CD4-positive, alpha-beta T cell treated with Interleukin-17A for 4 hours (primary cell): ENCODE results near the gene GMIP.

Experiments used
- DNase-seq: peaks from one replicate; pipeline ENCODE4 v3.0.0-alpha.2; 2020; ENCODE audit warnings: mixed read lengths

The GMIP gene

GRCh38 chr19:19656451-19657396 is 13.3 kb upstream of the GMIP start:
- DNase-seq, result no peak

- DNase-seq, result no peak
Observed at GRCh38 chr19:19655641-19656343, 12.3 kb upstream of the GMIP start.

DNA sequence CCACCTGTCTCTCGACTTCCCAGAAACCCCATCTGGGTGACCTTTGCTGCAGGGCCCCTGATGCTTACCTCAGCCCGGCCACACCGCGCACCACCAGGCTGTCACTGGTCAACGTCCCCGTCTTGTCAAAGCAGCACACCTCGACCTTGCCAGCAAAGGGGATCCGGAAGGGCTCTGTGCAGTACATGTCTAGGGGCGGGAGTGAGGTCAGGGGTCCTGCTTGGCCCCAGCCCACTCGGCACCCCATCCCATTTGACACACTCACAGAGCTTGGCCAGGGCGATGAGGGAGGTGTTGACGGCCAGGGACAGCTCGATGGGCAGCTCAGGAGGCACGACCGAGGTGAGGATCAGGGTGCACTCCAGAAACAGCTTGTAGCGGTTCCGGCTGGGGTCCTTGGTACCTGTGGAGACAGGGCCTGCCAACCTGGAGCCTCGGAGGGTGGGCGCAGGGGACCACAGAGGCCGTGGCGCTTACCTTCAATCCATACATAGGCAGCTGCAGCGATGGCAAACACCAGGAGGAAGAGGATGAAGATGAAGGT is 11.7 kb upstream of the GMIP start:
- no peak for DNase-seq

GRCh38 chr19:19654441-19654840 is 11.0 kb upstream of the GMIP start:
- no peak for DNase-seq

- DNase-seq, result no peak
Observed at GRCh38 chr19:19653597-19654147, 10.2 kb upstream of the GMIP start.

GRCh38 chr19:19652482-19653295 is 9.2 kb upstream of the GMIP start:
- no peak for DNase-seq

DNA sequence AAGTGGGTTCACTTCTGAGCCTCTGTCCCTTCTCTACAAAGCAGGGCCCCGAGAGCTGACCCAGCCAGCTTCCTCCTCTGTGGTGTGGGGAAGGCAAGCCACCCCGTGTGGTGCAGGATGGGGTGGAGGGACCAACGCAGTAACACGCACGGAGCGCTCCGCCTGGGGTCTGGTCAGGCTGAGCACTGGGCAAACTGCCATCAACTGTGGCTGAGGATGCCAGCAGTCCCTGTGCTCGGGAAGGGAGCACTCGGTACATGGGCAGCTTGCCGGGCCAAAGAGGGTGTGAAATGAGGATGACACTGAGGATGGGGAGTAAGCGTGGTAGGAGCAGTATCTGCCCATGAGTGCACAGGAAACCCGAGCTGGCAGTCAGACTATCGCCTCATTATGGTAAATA is 7.6 kb upstream of the GMIP start:
- DNase-seq, result no peak

DNA sequence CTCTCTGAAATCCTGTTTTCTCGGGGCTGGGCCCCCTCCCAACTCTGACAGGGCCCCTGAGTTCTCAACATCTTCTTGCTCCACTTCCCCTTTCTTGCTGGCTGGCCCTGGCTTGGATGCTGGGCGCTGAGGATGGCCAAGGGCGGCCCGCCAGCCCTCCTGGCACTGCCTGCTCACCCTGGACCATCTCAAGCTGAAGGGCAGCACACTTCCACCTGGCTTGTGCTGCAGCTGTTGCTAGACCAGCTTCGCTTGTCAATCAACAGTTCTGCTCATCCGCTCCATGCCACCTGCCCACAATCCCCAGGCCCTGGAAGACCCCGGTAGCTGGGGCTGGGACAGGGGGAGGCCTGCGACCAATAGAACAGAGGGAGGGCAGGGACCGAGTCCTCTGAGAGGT is 6.9 kb upstream of the GMIP start:
- DNase-seq, result no peak

DNA sequence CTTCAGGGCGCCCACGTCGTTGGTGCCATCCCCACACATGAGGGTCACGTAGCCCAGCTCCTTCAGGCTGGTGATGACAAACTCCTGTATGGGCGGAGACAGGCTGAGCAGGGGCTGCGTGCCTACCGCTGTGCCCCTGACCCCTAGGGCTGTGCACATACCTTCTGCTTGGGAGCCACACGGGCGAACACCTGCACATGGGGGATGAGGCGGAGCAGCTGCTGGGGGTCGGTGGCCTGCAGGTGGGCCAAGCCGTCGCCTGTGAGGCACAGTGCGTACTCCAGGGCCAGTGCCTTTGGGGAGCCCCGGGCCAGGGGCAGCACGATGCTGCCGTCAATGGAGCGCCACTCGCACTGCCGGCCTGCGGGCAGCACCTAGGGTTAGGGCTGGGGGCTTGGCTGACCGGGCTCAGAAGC is 6.1 kb upstream of the GMIP start:
- DNase-seq, result no peak

DNA sequence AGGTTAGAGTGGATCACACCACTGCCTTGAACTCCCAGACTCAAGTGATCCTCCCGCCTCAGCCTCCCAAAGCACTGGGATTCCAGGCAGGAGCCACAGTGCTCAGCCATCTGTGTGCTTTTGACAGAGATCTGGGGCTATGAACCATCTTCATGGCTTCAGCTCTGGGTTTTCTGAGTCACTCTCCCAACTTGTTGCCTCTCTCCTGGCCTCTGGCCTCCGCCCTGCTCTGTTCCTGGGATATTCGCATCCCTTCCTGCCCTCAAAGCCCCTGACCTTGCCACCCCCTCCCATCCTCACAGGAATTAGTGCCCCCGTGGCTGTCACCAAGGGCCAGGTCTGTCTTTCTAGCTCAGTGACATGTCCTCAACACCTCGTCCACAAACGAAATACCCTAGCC is 5.7 kb upstream of the GMIP start:
- no peak for DNase-seq

- DNase-seq, result no peak
Observed at GRCh38 chr19:19647037-19647835, 3.8 kb upstream of the GMIP start.

DNA sequence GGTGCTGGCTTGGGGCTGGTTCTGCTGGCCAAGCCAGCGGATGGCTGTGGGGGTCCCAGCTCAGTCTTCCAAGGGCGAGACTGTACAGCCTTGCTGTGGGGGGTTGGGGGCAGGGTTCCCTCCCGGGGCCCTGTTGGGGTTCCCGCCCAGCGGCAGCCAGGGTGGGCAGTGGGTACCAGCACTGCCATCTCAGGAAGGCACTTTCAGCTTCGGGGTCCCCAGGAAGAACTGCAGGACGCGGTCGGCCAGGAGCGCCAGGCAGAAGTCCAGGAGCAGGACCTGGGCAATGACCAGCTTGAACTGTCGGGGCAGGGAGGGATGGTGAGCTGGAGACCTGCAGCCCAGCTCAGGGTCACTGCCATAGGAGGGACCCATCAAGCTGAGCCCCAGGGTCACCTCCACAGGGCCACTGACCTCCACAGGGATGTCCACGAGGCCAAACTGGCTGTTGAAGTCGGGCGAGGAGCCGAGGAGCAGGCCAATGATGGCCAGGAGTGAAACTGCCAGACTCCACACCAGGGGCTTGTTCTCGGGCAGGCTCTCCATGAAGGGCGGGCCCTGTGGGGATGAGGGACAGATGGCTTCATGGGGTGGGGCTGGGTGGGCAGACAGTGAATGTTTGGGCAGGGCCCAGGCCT is 1.9 kb upstream of the GMIP start:
- no peak for DNase-seq

DNA sequence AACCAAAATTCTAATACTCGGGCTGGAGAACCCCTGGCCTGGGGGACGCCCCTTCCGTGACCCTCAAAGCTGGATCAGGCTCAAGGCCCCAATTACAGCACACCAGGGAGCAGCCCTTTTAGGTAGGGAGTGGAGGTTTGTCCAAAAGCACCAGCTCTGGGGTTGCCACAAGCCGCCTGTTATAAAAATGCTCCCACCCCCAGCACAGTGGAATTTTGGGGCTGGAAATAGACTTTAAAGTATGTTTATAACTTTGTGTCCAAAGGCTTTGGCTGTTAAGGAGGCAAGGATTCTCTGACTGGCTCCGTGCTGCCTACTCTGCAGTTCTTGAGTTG is 564 bp upstream of the GMIP start:
- no peak for DNase-seq

GRCh38 chr19:19642506-19643157 is 825 bp downstream of the GMIP start:
- DNase-seq, result peak; percentile 49

DNA sequence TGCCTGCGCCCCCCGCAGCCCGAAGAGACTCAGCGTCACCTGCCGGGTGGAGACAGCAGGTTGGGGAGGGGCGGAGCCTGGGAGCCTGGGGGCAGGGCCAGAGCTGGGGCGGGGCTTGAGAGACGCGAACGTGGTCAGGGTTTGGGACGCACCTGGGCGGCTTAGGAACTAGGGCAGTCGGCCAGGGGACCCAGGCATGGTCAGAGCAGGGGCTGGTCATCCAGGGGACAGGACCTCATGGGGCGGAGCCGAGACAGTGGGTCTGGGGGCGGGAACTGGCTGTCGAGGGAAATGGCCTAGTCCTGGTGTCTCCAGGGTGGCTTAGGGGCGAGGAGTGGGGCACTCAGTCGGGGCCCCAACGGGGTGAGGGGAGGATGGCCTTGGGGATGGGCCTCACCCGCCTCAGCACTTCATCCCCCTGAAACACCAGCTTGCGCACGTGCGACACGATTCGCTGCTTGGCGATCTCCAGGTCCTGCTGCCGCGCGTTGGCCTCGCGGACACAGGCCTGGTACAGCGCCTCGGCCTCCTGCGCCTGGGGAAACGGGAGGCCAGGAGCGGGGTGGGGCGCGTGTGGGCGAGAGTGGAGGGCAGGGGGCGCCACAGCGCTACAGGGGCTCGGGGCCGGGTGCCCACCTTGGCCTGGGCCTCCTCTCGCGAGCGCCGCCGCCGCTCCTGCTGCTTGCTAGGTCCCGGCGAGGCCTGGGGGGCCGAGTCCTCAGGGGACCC is 5.8 kb downstream of the GMIP start:
- DNase-seq, result no peak

DNA sequence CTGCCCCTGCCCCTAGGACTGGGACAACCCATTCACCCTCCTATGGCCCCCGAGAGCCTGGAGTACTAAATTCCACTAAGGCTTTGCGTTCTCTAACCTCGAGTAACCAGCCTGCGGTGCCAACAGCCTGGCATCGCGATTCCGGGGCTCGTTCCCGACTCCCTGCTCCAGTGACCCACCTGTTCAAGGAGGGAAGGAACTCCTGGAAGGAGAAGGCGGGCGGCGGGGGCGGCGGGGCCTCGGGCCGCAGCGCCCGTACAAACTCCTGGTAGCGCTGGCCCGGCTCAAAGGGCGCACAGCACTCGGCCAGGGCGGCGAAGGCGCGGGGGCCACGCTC is 6.3 kb downstream of the GMIP start:
- DNase-seq, result no peak

- DNase-seq, result no peak
Observed at GRCh38 chr19:19636573-19637185, 6.8 kb downstream of the GMIP start.

- no peak for DNase-seq
Observed at GRCh38 chr19:19635313-19635702, 8.1 kb downstream of the GMIP start.

DNA sequence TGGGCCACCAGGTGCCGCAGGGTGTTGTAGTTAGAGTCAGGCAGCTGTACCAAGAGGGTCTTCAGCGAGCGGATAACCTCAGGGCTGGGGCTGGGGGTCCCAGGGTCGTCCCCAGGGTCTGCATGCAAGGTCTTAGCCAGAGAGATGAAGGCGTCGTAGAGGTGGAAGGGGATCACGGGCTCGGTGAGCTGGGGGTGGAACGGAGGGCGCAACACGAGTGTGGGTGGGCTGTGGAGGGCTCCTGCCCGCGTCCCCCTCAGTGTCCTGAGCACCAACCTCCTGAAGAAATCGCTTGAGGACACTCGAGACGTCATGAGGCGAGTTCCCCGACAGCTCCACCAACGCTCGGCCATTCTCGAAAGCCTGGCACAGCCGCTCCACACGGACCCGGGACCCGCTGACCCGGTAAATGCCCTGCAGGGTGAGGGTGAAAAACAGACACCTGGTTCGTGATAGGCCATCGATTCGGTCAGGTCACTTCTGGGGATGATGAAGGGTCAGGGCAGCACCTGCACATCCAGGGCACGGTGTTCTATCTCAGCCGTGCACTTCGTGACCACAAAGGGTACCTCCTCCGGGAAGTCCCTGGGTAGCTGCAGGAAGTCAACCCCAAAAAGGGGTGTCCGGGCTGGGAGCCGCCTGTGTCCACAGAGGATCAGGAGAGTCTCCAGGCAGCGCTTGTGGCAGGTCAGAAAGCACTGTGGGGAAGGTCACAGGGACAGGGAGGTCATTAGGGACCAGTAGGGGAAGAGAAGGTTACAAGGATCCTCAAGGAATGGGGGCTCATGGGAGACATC is 8.7 kb downstream of the GMIP start:
- DNase-seq, result no peak
